Activated T-cell treated with anti-CD3 and anti-CD28 coated beads, Interleukin-2, amount 50 U/mL, for 72 hours (primary cell): ENCODE results near the gene VWF. TPM values are rescaled to one million over a fixed set of nuclear protein-coding genes. Genes with fewer than 3 reads are reported as not detected.
"Not testable (repeated sequence)": the region's sequence is repeated elsewhere in the genome, so short reads cannot be mapped to it uniquely, and the experiment has no call there.

Experiments used
- ATAC-seq, 2 donors: fragments of 150-1000 bp; cut with Tn5 transposase; replicated peaks in 1 of 2; 2 replicates each; pipeline ENCODE4 v1.10.0; 2021; ENCODE audit warnings: moderate library complexity in 2 of 2, mild to moderate bottlenecking in 1 of 2
- DNase-seq, 2 donors: peaks; one replicate each; pipeline ENCODE4 v3.0.0; 2021 to 2022; ENCODE audit warnings: mixed read lengths in 1 of 2
- H3K27ac Mint-ChIP-seq: one replicate; pipeline ENCODE4 v1.8.0; 2022; ENCODE audit warnings: mild to moderate bottlenecking, moderate library complexity, mixed read lengths
- H3K27me3 Mint-ChIP-seq: one replicate; pipeline ENCODE4 v1.8.0; 2022; ENCODE audit warnings: low read depth, mixed read lengths
- H3K36me3 Mint-ChIP-seq, 2 donors: one replicate each; pipeline ENCODE4 v1.8.0; 2022; ENCODE audit warnings: mixed read lengths in 2 of 2, mild to moderate bottlenecking in 1 of 2; ENCODE audit not compliant: insufficient read depth in 2 of 2
- H3K4me1 Mint-ChIP-seq: one replicate; pipeline ENCODE4 v1.8.0; 2022; ENCODE audit warnings: low read depth, mixed read lengths
- H3K4me3 Mint-ChIP-seq, 2 donors: one replicate each; pipeline ENCODE4 v1.8.0; 2022; ENCODE audit warnings: mild to moderate bottlenecking in 2 of 2, mixed read lengths in 2 of 2, moderate library complexity in 2 of 2
- H3K9me3 Mint-ChIP-seq, 2 donors: one replicate each; pipeline ENCODE4 v1.8.0; 2022; ENCODE audit warnings: mixed read lengths in 2 of 2
- total RNA-seq, 2 donors: library from RNA; stranded (reverse); gene quantifications; one replicate each; pipeline ENCODE4 v1.2.3, GENCODE V29; 2022

The VWF gene
- total RNA-seq, 2 donors from 2014 or later = 0.02 TPM

- no peak for ATAC-seq
- no peak overlapping the region for H3K4me3 Mint-ChIP-seq
- no peak overlapping the region for H3K27ac Mint-ChIP-seq
- no peaks in the 10 kb centered on the region for H3K27me3 Mint-ChIP-seq
- DNase-seq = no peak
- H3K4me1 Mint-ChIP-seq = peaks cover 5% of the 10 kb centered on the region
- no peaks in the 10 kb centered on the region for H3K36me3 Mint-ChIP-seq
- no peaks in the 10 kb centered on the region for H3K9me3 Mint-ChIP-seq
These were observed 34.3 kb upstream of the VWF start for GRCh38 chr12:6158749-6159148.

- DNase-seq = no peak
- H3K36me3 Mint-ChIP-seq = no peaks in the 10 kb centered on the region
- H3K4me1 Mint-ChIP-seq = peaks cover 5% of the 10 kb centered on the region
- no peak overlapping the region for H3K4me3 Mint-ChIP-seq
- H3K27ac Mint-ChIP-seq = no peak overlapping the region
- no peaks in the 10 kb centered on the region for H3K9me3 Mint-ChIP-seq
- H3K27me3 Mint-ChIP-seq = no peaks in the 10 kb centered on the region
- no peak for ATAC-seq
These were observed 33.8 kb upstream of the VWF start for GRCh38 chr12:6158255-6158654.

DNA sequence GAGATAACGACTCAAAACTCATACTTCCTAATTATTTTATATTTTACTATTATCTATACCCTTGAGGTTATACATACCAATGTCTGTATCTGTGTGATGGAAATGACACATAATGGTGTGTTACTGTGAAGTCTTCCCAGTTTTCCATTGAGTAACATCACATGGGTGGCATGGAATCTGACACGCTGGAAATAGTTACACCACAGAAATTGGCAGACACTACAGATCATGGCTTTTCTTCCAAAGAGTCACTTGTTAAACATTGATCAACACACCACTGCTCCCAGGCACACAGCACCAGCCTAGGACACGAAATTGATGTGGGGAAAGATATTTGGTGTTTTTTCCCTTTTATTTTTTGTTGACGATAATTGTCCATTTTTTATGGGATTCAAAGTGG is 33.0 kb upstream of the VWF start:
- no peaks in the 10 kb centered on the region for H3K27me3 Mint-ChIP-seq
- DNase-seq (no peak), ATAC-seq (no peak)
- peaks cover 5% of the 10 kb centered on the region for H3K4me1 Mint-ChIP-seq
- no peak overlapping the region for H3K27ac Mint-ChIP-seq
- H3K9me3 Mint-ChIP-seq = no peaks in the 10 kb centered on the region
- H3K36me3 Mint-ChIP-seq = no peaks in the 10 kb centered on the region
- H3K4me3 Mint-ChIP-seq = no peak overlapping the region

GRCh38 chr12:6154730-6155459 is 30.4 kb upstream of the VWF start:
- H3K27me3 Mint-ChIP-seq = no peaks in the 10 kb centered on the region
- no peak for ATAC-seq
- H3K4me1 Mint-ChIP-seq = peaks cover 5% of the 10 kb centered on the region
- DNase-seq = no peak
- H3K4me3 Mint-ChIP-seq = no peak overlapping the region
- no peaks in the 10 kb centered on the region for H3K36me3 Mint-ChIP-seq
- no peak overlapping the region for H3K27ac Mint-ChIP-seq
- H3K9me3 Mint-ChIP-seq = no peaks in the 10 kb centered on the region

DNA sequence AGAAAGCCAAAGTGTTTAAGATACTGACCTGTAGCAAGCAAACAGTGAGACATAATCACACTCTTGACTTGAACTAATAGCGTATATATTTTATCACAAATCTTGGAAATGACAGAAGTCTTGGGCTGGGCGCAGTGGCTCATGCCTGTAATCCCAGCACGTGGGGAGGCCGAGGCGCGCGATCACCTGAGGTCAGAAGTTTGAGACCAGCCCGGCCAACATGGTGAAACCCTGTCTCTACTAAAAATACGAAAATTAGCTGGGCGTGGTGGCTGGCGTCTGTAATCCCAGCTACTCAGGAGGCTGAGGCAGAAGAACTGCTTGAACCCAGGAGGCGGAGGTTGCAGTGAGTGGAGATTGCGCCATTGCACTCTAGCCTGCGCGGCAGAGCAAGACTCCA is 24.3 kb upstream of the VWF start:
- not testable (repeated sequence) for H3K36me3 Mint-ChIP-seq, ATAC-seq, H3K4me3 Mint-ChIP-seq, DNase-seq, H3K27ac Mint-ChIP-seq, H3K27me3 Mint-ChIP-seq, H3K9me3 Mint-ChIP-seq
- H3K4me1 Mint-ChIP-seq = peaks cover 13% of the 10 kb centered on the region

GRCh38 chr12:6148061-6148460 is 23.6 kb upstream of the VWF start:
- Mint-ChIP-seq H3K4me3 (no peak overlapping the region), H3K27me3 (no peaks in the 10 kb centered on the region), H3K36me3 (no peaks in the 10 kb centered on the region), H3K27ac (no peak overlapping the region), H3K4me1 (peaks cover 14% of the 10 kb centered on the region), H3K9me3 (no peaks in the 10 kb centered on the region)
- DNase-seq = no peak
- ATAC-seq = no peak

- H3K36me3 Mint-ChIP-seq = peaks cover 0 to 2% of the 10 kb centered on the region in 2 donors
- no peak overlapping the region for H3K4me3 Mint-ChIP-seq
- DNase-seq (no peak), ATAC-seq (no peak)
- no peaks in the 10 kb centered on the region for H3K9me3 Mint-ChIP-seq
- H3K27ac Mint-ChIP-seq = no peak overlapping the region
- no peaks in the 10 kb centered on the region for H3K27me3 Mint-ChIP-seq
- H3K4me1 Mint-ChIP-seq = peaks cover 20% of the 10 kb centered on the region
These were observed 22.5 kb upstream of the VWF start for GRCh38 chr12:6146951-6147350.

- Mint-ChIP-seq H3K27me3 (no peaks in the 10 kb centered on the region), H3K27ac (no peak overlapping the region), H3K4me1 (peaks cover 24% of the 10 kb centered on the region), H3K4me3 (no peak overlapping the region), H3K36me3 (peaks cover 0 to 2% of the 10 kb centered on the region in 2 donors), H3K9me3 (no peaks in the 10 kb centered on the region)
- no peak for ATAC-seq
- no peak for DNase-seq
These were observed 22.0 kb upstream of the VWF start for GRCh38 chr12:6146509-6146908.

DNA sequence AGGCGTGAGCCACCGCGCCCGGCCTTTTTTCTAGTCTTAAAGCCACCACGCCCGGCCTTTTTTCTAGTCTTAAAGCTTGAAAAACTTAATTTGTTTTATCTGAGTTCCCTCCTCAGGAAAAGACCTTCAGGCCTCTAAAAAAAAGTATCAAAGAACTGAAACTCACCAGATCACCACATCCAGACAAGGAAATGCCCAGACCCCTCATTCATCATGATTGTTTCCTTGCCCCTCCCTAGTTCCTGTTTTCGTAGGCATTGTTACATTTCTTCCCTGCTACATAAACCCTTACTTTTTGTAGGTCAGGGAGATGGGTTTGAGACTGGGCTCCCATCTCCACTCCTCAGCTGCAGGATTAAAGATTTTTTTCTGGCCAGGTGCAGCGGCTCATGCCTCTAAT is 21.1 kb upstream of the VWF start:
- H3K27me3 Mint-ChIP-seq = no peaks in the 10 kb centered on the region
- H3K4me1 Mint-ChIP-seq = peaks cover 34% of the 10 kb centered on the region
- no peaks in the 10 kb centered on the region for H3K9me3 Mint-ChIP-seq
- H3K36me3 Mint-ChIP-seq = peaks cover 0 to 2% of the 10 kb centered on the region in 2 donors
- DNase-seq = no peak
- peak overlapping the region in 1 of 2 donors; percentile 24 for H3K4me3 Mint-ChIP-seq
- ATAC-seq = no peak
- no peak overlapping the region for H3K27ac Mint-ChIP-seq

DNA sequence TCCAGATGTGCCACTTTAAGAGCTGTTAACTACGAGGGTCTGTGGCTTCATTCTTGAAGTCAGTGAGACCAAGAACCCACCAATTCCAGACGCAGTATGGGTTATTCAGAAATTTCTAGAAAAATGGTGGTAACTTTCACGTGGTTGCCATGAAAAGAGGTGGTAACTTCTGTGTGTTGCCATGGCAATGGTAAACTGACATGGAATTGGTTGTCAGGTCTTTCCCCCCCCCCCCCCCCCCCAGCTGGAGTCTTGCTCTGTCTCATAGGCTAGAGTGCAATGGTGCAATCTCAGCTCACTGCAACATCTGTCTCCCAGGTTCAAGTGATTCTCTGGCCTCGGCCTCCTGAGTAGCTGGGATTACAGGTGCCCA is 18.8 kb upstream of the VWF start:
- peaks cover 0 to 2% of the 10 kb centered on the region in 2 donors for H3K36me3 Mint-ChIP-seq
- ATAC-seq = no peak
- H3K9me3 Mint-ChIP-seq = peaks cover 0 to 3% of the 10 kb centered on the region in 2 donors
- H3K4me1 Mint-ChIP-seq = peaks cover 50% of the 10 kb centered on the region
- H3K4me3 Mint-ChIP-seq = no peak overlapping the region
- no peak overlapping the region for H3K27ac Mint-ChIP-seq
- H3K27me3 Mint-ChIP-seq = no peaks in the 10 kb centered on the region
- no peak for DNase-seq

- H3K9me3 Mint-ChIP-seq, DNase-seq, H3K36me3 Mint-ChIP-seq, H3K27me3 Mint-ChIP-seq, H3K4me3 Mint-ChIP-seq, H3K27ac Mint-ChIP-seq, ATAC-seq: not testable (repeated sequence)
- H3K4me1 Mint-ChIP-seq = peaks cover 47% of the 10 kb centered on the region
These were observed 18.2 kb upstream of the VWF start for GRCh38 chr12:6142368-6143302.

DNA sequence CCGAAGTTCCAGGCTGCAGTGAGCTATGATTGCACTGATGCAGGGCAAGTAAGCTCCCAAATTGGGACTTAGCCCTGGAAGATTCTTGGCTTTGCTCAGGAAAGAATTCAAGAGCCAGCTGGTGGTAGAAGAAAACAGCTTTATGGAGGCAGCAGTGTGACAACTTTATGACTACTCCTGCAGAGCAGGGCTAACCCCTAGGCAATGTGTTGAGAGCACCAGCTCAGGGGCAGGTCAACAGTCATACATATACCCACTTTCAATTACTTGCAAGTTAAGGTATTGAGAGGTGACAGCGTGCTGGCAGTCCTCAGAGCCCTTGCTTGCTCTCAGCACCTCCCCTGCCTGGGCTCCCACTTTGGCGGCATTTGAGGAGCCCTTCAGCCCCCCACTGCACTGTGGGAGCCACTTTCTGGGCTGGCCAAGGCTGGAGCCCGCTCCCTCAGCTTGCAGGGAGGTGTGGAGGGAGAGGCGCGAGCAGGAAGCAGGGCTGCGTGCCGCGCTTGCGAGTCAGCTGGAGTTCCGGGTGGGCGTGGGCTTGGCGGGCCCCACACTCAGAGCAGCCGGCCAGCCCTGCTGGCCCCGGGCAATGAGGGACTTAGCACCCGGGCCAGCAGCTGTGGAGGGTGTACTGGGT is 17.4 kb upstream of the VWF start:
- peak overlapping the region; percentile 96 for H3K27ac Mint-ChIP-seq
- peak; percentile 80 to 84 for ATAC-seq

More for the DNA sequence above, 17.4 kb upstream of the VWF start:
- Mint-ChIP-seq H3K4me1 (peaks cover 47% of the 10 kb centered on the region), H3K4me3 (peak overlapping the region; percentile 69 to 76)
- peak; percentile 6 to 12 for DNase-seq
- not testable (repeated sequence) for H3K27me3 Mint-ChIP-seq, H3K9me3 Mint-ChIP-seq, H3K36me3 Mint-ChIP-seq
